ENCODE results near the gene TMEM243.
"Not testable (repeated sequence)": the region's sequence is repeated elsewhere in the genome, so short reads cannot be mapped to it uniquely, and the experiment has no call there.

The TMEM243 gene

DNA sequence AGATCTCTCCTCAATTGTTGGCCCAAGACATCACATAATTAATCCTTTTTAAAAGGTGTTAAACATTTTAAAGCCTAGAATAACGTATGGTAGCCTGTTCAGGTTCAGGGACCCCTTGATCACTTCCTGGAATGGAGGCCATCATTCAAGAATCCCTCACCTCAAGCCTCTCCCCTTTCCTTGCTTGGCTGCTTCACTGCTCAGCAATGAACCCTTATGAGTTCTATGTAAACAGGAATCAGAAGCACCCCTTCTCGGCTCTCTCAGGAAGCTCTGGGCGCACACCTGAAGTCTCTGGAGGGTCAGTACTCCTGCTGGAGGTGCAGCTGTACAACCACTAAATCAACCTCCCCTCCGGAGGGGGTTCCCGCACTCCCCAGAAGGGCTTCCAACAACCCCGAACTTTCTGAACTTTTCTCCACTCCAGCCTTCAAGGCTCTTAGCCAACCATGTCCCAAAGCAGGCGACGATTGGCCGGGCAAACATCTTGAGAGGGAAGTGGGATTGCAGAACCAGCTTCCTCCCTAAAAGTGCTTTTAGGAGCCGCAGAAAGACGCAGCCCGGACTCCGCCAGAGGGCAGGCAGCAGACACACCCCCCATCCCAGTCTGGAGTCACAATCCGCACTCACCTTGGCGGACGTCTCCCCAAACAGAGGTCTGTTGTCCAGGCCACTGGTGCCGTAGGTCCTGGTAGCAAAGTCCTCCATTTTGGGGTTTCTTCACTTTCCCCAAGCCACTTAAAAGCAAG lies 562 bp downstream of the TMEM243 start:
- peaks cover 53% of the 10 kb centered on the region for H3K36me3 Mint-ChIP-seq (ENCODE audit: low read depth)
- H3K4me1 Mint-ChIP-seq (ENCODE audit: low read depth): peaks cover 49% of the 10 kb centered on the region
- DNase-seq: no peak
- peak overlapping the region; percentile 98 for H3K4me3 Mint-ChIP-seq
- H3K9me3 Mint-ChIP-seq: no peaks in the 10 kb centered on the region
- peaks cover 4% of the 10 kb centered on the region for H3K27me3 Mint-ChIP-seq
- H3K27ac Mint-ChIP-seq: peak overlapping the region; percentile 98

DNA sequence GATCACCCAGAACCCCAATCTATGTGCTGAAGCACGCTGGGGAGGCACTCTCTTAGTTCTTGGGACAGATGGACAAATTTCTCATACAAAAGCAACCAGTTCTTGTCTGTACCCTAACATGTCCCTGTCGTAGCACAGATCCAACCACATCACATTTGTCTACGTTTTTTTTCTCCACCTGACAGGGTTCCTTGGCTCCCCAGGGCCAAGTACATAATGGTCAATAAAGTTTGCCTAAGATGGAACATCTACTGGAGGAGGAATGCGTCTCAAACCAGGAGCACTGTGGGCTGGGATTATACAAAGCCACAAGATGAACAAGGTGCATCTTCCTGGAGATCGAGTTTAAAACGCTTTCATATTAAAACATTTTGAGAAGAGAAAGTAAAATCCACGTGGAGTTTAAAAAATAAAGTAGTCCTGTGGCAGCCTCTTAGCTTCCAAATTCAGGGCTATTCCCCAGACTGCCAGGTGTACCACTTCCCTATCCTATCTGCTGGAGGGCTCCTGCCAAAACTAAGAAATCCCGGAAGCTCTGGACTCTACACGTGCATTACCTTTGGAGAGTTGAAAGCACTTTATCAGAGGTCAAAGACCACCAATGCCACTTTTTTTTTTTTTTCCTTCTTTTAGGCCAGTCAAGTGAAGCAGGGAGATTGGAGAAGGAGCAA lies 1.4 kb downstream of the TMEM243 start:
- H3K9me3 Mint-ChIP-seq: no peaks in the 10 kb centered on the region
- H3K4me3 Mint-ChIP-seq: peak overlapping the region; percentile 98
- no peak for DNase-seq
- peaks cover 58% of the 10 kb centered on the region for H3K4me1 Mint-ChIP-seq (ENCODE audit: low read depth)
- H3K27me3 Mint-ChIP-seq: peaks cover 4% of the 10 kb centered on the region
- H3K36me3 Mint-ChIP-seq (ENCODE audit: low read depth): peaks cover 62% of the 10 kb centered on the region
- H3K27ac Mint-ChIP-seq: peak overlapping the region; percentile 98

DNA sequence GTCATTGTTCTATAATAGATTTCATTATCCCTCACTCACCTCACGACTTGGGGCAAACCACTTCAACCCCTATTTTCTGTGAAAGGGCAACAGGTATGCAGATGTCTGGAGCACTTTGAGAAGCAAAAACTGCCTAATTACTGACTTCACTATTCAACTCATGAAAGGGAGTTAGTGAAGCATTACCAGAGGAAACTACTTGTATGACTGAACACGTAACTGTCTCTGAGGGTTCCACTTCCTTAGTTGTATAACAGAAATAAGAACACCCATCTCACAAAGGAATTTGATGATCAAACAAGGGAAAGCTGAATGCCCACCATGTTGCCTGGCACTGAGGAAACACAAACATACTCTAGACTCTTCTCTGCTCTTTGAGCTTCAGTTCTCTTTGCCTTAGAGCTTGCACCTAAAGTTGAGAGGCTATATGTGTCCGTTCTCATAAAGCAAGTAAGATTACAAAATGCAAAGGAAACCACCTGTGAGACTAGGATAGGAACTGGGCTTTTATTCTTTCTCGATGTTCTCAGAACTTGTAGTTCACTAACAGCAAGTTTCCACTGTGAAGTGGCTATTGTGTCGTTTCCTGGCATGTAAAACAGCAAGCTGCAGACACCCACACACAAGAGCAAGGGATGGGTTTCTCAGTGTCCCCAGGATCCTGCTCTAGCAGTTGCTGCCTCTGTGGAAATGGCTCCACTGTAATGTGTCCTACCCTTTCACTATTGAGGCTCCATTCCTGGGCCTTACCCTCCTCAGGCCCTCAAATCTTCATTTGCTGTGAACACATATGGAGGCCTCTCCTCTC lies 2.6 kb downstream of the TMEM243 start:
- H3K36me3 Mint-ChIP-seq (ENCODE audit: low read depth): peaks cover 73% of the 10 kb centered on the region
- peak; percentile 60 for DNase-seq
- peak overlapping the region; percentile 98 for H3K4me3 Mint-ChIP-seq
- peaks cover 4% of the 10 kb centered on the region for H3K27me3 Mint-ChIP-seq
- H3K27ac Mint-ChIP-seq: peak overlapping the region; percentile 98
- no peaks in the 10 kb centered on the region for H3K9me3 Mint-ChIP-seq
- H3K4me1 Mint-ChIP-seq (ENCODE audit: low read depth): peaks cover 70% of the 10 kb centered on the region

DNA sequence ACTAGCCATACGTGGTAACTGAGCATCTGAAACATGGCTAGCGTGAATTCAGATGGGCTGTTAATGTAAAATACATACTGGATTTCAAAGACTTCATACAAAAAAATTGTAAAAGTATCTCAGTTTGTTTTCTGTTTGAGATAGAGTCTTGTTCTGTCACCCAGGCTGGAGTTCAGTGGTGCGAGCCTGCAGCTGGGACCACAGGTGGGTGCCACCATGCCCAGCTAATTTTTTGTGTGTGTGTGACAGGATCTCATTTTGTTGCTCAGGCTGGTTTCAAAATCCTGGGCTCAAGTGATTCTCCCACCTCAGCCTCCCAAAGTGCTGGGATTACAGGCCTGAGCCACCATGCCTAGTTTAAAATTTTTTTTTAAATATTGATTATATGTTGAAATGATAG lies 4.5 kb downstream of the TMEM243 start:
- no peaks in the 10 kb centered on the region for H3K27me3 Mint-ChIP-seq
- no peaks in the 10 kb centered on the region for H3K9me3 Mint-ChIP-seq
- H3K4me3 Mint-ChIP-seq: peak overlapping the region; percentile 49
- H3K36me3 Mint-ChIP-seq (ENCODE audit: low read depth): peaks cover 91% of the 10 kb centered on the region
- DNase-seq: no peak
- H3K4me1 Mint-ChIP-seq (ENCODE audit: low read depth): peaks cover 78% of the 10 kb centered on the region
- H3K27ac Mint-ChIP-seq: peak overlapping the region; percentile 93

DNA sequence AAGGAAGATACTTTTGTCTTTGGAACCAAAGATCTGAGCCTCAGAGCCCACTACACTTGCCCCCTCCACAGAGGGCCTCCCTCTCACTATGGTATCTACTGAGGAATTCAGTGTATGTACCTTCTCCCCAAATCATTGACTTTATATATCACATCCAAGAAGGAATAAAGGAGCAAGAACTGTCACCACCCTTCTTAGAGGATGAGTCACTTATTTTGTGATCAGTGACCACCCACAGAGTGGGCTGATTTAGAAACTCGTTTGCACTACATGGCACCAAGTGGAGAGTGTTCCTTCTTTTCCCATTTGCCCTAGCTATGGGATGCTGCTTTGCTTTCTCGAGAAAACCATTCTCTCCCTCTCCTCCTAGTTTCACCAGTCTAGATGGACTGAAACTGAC lies 5.7 kb downstream of the TMEM243 start:
- H3K36me3 Mint-ChIP-seq (ENCODE audit: low read depth): peaks cover 88% of the 10 kb centered on the region
- H3K4me1 Mint-ChIP-seq (ENCODE audit: low read depth): peaks cover 88% of the 10 kb centered on the region
- peak overlapping the region; percentile 49 for H3K4me3 Mint-ChIP-seq
- no peaks in the 10 kb centered on the region for H3K9me3 Mint-ChIP-seq
- H3K27me3 Mint-ChIP-seq: no peaks in the 10 kb centered on the region
- H3K27ac Mint-ChIP-seq: peak overlapping the region; percentile 93
- no peak for DNase-seq

DNA sequence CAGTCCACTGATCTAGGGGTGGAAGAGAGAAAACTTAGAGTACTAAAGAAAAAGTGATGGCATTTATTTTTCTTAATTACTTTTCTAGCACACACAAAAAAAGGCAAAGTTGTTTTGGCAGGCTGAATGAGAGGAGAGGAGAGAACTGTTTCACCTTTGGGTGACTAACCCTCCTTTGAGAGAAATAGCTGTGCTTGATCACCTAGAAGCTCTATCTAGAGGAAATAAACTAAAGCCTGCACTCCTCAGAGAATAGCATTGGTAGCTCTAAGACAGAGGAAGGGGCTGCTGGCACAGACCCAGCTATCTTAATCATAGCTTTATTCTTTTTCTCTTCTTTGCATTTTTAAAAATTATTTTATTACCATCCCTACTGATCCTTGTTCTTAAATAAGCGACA lies 6.3 kb downstream of the TMEM243 start:
- Mint-ChIP-seq H3K36me3 (ENCODE audit: low read depth) (peaks cover 88% of the 10 kb centered on the region), H3K9me3 (no peaks in the 10 kb centered on the region)

DNA sequence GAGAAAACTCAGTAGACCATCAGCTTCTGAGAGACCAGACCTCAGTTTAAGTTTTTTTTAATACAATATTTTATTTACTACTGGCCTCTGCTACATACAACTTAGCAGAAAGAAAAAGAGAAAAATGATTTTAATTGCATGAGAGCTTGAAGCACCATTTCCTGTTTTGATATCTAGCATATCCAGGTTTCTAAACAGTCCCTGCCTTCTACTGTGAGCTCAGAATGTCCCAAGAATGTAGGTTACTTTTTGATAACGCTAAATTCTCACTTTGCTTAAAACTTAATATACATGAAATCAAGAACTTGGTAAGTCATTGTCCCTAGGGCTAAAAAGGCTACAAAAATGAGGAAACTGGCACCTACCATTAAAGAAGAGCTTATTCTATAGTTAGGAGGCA lies 7.0 kb downstream of the TMEM243 start:
- Mint-ChIP-seq H3K27ac (peak overlapping the region; percentile 93), H3K27me3 (no peaks in the 10 kb centered on the region), H3K4me3 (peak overlapping the region; percentile 49), H3K36me3 (ENCODE audit: low read depth) (peaks cover 89% of the 10 kb centered on the region), H3K4me1 (ENCODE audit: low read depth) (peaks cover 96% of the 10 kb centered on the region), H3K9me3 (peaks cover 4% of the 10 kb centered on the region)
- no peak for DNase-seq

More for the DNA sequence above, 6.3 kb downstream of the TMEM243 start:
- no peak for DNase-seq
- Mint-ChIP-seq H3K4me3 (peak overlapping the region; percentile 49), H3K4me1 (ENCODE audit: low read depth) (peaks cover 94% of the 10 kb centered on the region), H3K27me3 (no peaks in the 10 kb centered on the region), H3K27ac (peak overlapping the region; percentile 93)

DNA sequence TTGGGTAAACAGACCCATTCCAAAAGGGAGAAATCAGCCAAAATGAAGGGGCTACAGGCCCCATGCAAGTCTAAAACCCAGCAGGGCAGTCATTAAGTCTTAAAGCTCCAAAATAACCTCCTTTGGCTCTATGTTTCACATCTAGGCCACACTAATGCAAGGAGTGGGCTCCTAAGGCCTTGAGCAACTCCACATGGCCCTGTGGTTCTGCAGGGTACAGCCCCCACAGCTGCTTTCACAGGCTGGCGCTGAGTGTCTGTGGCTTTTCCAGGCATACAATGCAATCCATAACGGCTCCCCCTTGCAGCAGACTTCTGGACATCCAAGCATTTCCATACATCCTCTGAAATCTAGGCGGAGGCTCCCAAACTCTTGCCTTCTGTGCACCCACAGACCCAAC lies 9.0 kb downstream of the TMEM243 start:
- H3K4me1 Mint-ChIP-seq (ENCODE audit: low read depth): peaks cover 84% of the 10 kb centered on the region

DNA sequence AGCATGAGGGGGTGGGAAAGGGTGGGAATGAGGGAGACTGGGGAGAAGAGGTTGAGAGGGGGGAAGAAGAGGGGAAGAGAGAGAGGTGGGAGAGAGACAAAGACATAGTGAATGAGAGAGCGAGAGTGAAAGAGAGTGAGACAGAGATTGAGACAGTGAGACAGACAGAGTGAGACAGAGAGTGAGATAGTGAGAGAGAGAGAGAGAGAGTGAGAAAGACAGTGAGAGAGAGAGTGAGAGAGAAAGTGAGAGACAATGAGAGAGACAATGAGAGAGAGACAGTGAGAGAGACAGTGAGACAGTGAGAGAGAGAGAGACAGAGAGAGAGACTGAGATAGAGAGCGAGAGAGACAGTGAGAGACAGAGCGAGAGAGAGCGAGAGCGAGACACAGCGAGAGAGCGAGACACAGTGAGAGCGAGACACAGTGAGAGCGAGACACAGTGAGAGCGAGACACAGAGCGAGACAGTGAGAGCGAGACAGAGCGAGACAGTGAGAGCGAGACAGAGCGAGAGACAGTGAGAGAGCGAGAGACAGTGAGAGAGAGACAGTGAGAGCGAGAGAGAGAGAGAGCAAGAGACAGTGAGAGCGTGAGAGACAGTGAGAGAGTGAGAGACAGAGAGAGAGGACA lies 10.1 kb downstream of the TMEM243 start:
- DNase-seq: no peak
- H3K36me3 Mint-ChIP-seq (ENCODE audit: low read depth): peaks cover 94% of the 10 kb centered on the region
- peaks cover 19% of the 10 kb centered on the region for H3K9me3 Mint-ChIP-seq
- H3K4me1 Mint-ChIP-seq (ENCODE audit: low read depth): peaks cover 76% of the 10 kb centered on the region
- no peak overlapping the region for H3K4me3 Mint-ChIP-seq
- no peaks in the 10 kb centered on the region for H3K27me3 Mint-ChIP-seq
- H3K27ac Mint-ChIP-seq: peak overlapping the region; percentile 70

More for the DNA sequence above, 9.0 kb downstream of the TMEM243 start:
- Mint-ChIP-seq H3K9me3 (peaks cover 14% of the 10 kb centered on the region), H3K27ac (peak overlapping the region; percentile 86), H3K36me3 (ENCODE audit: low read depth) (peaks cover 91% of the 10 kb centered on the region), H3K27me3 (no peaks in the 10 kb centered on the region), H3K4me3 (no peak overlapping the region)
- DNase-seq: no peak

DNA sequence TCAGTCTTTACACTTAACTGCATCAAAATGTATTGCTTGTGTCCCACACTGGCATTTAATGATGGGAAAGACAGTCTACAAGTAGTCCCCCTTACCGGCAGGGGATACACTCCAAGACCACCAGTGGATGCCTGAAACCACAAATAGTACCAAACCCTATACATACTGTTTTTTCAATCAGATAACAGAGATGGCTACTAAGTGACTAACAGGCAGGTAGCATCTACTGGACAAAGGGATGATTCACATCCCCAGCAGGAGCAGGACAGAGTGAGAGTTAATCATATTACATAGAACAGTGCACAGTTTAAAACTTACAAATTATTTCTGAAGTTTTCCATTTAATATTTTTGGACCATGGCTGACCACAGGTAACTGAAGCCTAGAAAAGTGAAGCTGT lies 13.2 kb downstream of the TMEM243 start:
- H3K4me1 Mint-ChIP-seq (ENCODE audit: low read depth): peaks cover 72% of the 10 kb centered on the region
- no peak for DNase-seq
- no peak overlapping the region for H3K4me3 Mint-ChIP-seq
- peaks cover 94% of the 10 kb centered on the region for H3K36me3 Mint-ChIP-seq (ENCODE audit: low read depth)
- H3K27me3 Mint-ChIP-seq: no peaks in the 10 kb centered on the region
- peaks cover 35% of the 10 kb centered on the region for H3K9me3 Mint-ChIP-seq
- H3K27ac Mint-ChIP-seq: peak overlapping the region; percentile 64

DNA sequence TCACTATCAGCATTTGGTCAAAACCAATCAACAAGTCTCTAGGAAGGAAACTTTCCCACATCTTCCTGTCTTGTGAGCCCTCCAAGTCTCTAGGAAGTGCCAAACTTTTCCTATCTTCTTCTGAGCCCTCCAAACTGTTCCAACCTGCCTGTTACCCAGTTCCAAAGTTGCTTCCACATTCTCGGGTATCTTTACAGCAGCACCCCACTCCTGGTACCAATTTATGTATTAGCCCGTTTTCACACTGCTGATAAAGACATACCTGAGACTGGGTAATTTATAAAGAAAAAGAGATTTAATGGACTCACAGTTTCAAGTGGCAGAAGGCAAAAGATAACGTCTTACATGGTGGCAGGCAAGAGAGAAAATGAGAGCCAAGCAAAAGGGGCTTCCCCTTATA lies 13.8 kb downstream of the TMEM243 start:
- H3K4me3 Mint-ChIP-seq, H3K27me3 Mint-ChIP-seq, DNase-seq: not testable (repeated sequence)
- H3K4me1 Mint-ChIP-seq (ENCODE audit: low read depth): peaks cover 72% of the 10 kb centered on the region
- peaks cover 94% of the 10 kb centered on the region for H3K36me3 Mint-ChIP-seq (ENCODE audit: low read depth)
- peaks cover 35% of the 10 kb centered on the region for H3K9me3 Mint-ChIP-seq
- peak overlapping the region; percentile 64 for H3K27ac Mint-ChIP-seq

DNA sequence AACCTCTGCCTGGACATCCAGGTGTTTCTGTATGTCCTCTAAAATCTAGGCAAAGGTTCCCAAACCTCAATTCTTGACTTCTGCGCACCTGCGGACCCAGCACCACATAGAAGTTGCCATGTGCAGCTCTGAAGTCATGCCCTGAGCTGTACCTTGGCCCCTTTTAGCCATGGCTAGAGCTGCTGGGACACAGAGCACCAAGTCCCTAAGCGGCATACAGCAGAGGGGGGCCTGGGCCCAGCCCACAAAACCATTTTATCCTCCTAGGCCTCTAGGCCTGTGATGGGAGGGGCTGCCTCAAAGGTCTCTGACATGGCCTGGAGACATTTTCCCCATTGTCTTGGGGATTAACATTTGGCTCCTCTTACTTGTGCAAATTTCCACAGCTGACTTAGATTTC lies 14.6 kb downstream of the TMEM243 start:
- peak overlapping the region; percentile 80 for H3K27ac Mint-ChIP-seq
- H3K4me1 Mint-ChIP-seq (ENCODE audit: low read depth): peaks cover 72% of the 10 kb centered on the region
- no peaks in the 10 kb centered on the region for H3K27me3 Mint-ChIP-seq
- no peak overlapping the region for H3K4me3 Mint-ChIP-seq
- peaks cover 35% of the 10 kb centered on the region for H3K9me3 Mint-ChIP-seq
- H3K36me3 Mint-ChIP-seq (ENCODE audit: low read depth): peaks cover 94% of the 10 kb centered on the region
- DNase-seq: no peak

DNA sequence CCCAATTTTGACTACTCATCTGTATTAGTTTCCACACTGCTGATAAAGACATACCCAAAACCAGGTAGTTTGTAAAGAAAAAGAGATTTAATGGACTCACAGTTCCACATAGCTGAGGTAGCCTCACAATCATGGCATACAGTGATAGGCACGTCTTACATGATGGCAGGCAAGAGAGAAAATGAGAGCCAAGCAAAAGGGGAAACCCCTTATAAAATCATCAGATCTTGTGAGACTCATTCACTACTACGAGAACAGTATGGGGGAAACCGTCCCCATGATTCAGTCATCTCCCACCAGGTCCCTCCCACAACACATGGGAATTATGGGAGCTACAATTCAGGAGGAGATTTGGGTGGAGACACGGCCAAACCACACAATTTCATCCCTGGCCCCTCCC lies 15.6 kb downstream of the TMEM243 start:
- H3K9me3 Mint-ChIP-seq: peaks cover 35% of the 10 kb centered on the region
- not testable (repeated sequence) for DNase-seq, H3K4me3 Mint-ChIP-seq, H3K27me3 Mint-ChIP-seq
- peaks cover 97% of the 10 kb centered on the region for H3K36me3 Mint-ChIP-seq (ENCODE audit: low read depth)
- peaks cover 73% of the 10 kb centered on the region for H3K4me1 Mint-ChIP-seq (ENCODE audit: low read depth)
- H3K27ac Mint-ChIP-seq: peak overlapping the region; percentile 80

DNA sequence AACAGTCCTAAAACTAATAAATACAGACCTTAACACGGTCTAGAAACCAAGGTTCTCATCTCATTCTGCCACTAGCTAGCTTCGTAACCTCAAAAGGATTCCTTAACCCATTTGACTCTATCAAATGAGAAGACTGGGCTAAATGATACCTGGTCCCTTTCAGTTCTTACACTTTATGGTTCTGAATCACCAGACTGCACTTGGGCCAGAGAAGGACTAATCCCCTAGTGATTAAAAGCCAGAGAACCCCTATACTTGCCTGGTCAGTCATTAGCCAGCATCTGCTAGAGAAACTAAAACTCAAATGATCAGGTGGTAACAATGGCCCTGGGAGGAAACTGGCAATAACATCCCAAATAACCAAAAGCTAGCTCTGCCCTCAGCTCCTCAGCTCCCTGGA lies 16.8 kb downstream of the TMEM243 start:
- Mint-ChIP-seq H3K4me1 (ENCODE audit: low read depth) (peaks cover 73% of the 10 kb centered on the region), H3K9me3 (peaks cover 33% of the 10 kb centered on the region), H3K36me3 (ENCODE audit: low read depth) (peaks cover 97% of the 10 kb centered on the region), H3K27ac (peak overlapping the region; percentile 67), H3K27me3 (no peaks in the 10 kb centered on the region), H3K4me3 (no peak overlapping the region)
- DNase-seq: no peak
